Right lobe of liver (tissue), 6 donors: ENCODE measurements around the gene CAMSAP2. TPM values are rescaled to one million over a fixed set of nuclear protein-coding genes. Genes with fewer than 3 reads are reported as not detected.
"Not testable (repeated sequence)": the region's sequence is repeated elsewhere in the genome, so short reads cannot be mapped to it uniquely, and the experiment has no call there.

Source experiments
- ATAC-seq, 4 donors: fragments of 200-7000 bp; cut with Tn5 transposase; one replicate each; pipeline ENCODE4 v1.9.1; 2020; ENCODE audit warnings: mild to moderate bottlenecking in 4 of 4, moderate library complexity in 4 of 4
- DNase-seq, 3 donors: peaks; one replicate each; pipeline ENCODE4 v3.0.0-alpha.2; 2020
- H3K27ac ChIP-seq, 3 donors: fragments of 200-600 bp; one replicate each; pipeline ENCODE4 v1.8.0; 2022
- H3K27me3 ChIP-seq, 2 donors: fragments of 200-600 bp; one replicate each; pipeline ENCODE4 v1.8.0; 2022
- H3K36me3 ChIP-seq, 4 donors: fragments of 200-600 bp; sonication (generic) in 1 of 4; one replicate each; pipeline versions ENCODE4 v1.5.1 to v1.8.0; 2017 to 2022; ENCODE audit warnings: control low read depth in 1 of 4
- H3K4me1 ChIP-seq, 4 donors: fragments of 200-600 bp; sonication (generic) in 1 of 4; one replicate each; pipeline versions ENCODE4 v1.5.1 to v1.8.0; 2017 to 2022; ENCODE audit warnings: control low read depth in 1 of 4
- H3K4me3 ChIP-seq, 3 donors: fragments of 200-600 bp; one replicate each; pipeline ENCODE4 v1.8.0; 2022
- H3K9me3 ChIP-seq, 4 donors: fragments of 200-600 bp; sonication (generic) in 1 of 4; one replicate each; pipeline versions ENCODE4 v1.5.1 to v1.8.0; 2017 to 2022; ENCODE audit warnings: control low read depth in 1 of 4
- POLR2A ChIP-seq: fragments of 450-650 bp; IDR thresholded peaks from one replicate; pipeline ENCODE4 v1.6.1; 2017; ENCODE audit warnings: antibody characterized with exemption, mild to moderate bottlenecking
- WGBS: methylation state at CpG from one replicate; pipeline ENCODE4 v1.1.6; 2018; ENCODE audit warnings: low coverage, low lambda C conversion rate; ENCODE audit not compliant: insufficient coverage; ENCODE audit errors: missing lambda C conversion rate; 5-methylcytosine and 5-hydroxymethylcytosine counted together
- intact Hi-C, 2 donors: fragments of 100-400 bp; cut with DNase I; formaldehyde crosslinking; loops; one replicate each; pipeline versions ENCODE4 v1.11.2 to v1.14.1; 2022
- total RNA-seq, 6 experiments: library from RNA; depleted of rRNA in 2 of 6; stranded (reverse); fragments of >200 nt in 2 of 6; fragmentation: NEBNext Ultra II Directional in 3 of 6; extraction: Animal tissue kit (Norgen Biotek cat#: 25700) in 3 of 6; gene quantifications; one replicate each; pipeline versions ENCODE4 v1.1.0 to v1.2.4, GENCODE V29; 2016 to 2023
- TF ChIP-seq, protein P1 (sequence below), 4 donors: fragments of 200-600 bp in 3 of 4; fragments of 450-650 bp in 1 of 4; IDR thresholded peaks; one replicate each; pipeline versions ENCODE4 v1.5.1 to v1.8.0; 2016 to 2022; ENCODE audit warnings: antibody characterized with exemption in 4 of 4, mild to moderate bottlenecking in 2 of 4
- donor health status: DM: no; HTN: yes; CAD: no.
- donor health status: DM: no; HTN: no; CAD: no.
- donor health status: DM: no; HTN: no; CAD: no.
- donor health status: DM: no; HTN: yes; CAD: no.
- donor health status: DM: no; HTN: yes; CAD: no.

CAMSAP2 gene
- total RNA-seq, 6 experiments from 2014 or later: 4.0 to 12.5 (median 8.0) TPM

GRCh38 chr1:200783926-200784325, 45.2 kb downstream of the CAMSAP2 start:
- no peaks in the 10 kb centered on the region for H3K9me3 ChIP-seq
- no peak overlapping the region for H3K4me3 ChIP-seq
- TF ChIP-seq, protein P1, sequence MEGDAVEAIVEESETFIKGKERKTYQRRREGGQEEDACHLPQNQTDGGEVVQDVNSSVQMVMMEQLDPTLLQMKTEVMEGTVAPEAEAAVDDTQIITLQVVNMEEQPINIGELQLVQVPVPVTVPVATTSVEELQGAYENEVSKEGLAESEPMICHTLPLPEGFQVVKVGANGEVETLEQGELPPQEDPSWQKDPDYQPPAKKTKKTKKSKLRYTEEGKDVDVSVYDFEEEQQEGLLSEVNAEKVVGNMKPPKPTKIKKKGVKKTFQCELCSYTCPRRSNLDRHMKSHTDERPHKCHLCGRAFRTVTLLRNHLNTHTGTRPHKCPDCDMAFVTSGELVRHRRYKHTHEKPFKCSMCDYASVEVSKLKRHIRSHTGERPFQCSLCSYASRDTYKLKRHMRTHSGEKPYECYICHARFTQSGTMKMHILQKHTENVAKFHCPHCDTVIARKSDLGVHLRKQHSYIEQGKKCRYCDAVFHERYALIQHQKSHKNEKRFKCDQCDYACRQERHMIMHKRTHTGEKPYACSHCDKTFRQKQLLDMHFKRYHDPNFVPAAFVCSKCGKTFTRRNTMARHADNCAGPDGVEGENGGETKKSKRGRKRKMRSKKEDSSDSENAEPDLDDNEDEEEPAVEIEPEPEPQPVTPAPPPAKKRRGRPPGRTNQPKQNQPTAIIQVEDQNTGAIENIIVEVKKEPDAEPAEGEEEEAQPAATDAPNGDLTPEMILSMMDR (IDR thresholded peaks at IDR 0.05): no peak
- no peak for TF ChIP-seq POLR2A
- no peak overlapping the region for H3K27ac ChIP-seq
- H3K4me1 ChIP-seq: no peaks in the 10 kb centered on the region
- DNase-seq: no peak
- no peak for ATAC-seq
- no peaks in the 10 kb centered on the region for H3K36me3 ChIP-seq
- no peaks in the 10 kb centered on the region for H3K27me3 ChIP-seq
- 93% methylated on average over 6 of the region's 6 CpGs for WGBS
- intact Hi-C loops: no loop called here

DNA sequence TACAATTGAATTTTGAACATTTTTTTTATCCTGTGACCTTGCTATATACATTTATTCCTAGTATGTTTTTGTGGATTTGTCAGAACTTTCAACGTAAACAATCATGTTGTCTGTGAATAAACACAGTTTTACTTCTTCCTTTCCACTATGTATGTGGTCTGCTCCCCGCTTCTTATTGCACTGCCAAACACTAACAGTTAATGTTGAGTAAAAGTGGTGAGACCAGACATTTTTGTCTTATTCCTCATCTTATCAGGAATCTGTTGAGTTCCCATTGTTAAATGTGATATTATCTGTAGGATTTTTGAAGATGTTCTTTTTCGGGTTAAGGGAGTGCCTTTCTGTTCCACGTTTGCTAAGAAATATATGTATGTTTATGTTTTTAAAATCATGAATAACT, 45.9 kb downstream of the CAMSAP2 start:
- TF ChIP-seq POLR2A: no peak
- TF ChIP-seq, protein P1 (IDR thresholded peaks at IDR 0.05): no peak
- intact Hi-C loops: no loop called here
- Histone ChIP-seq H3K27me3 (no peaks in the 10 kb centered on the region), H3K9me3 (no peaks in the 10 kb centered on the region), H3K4me1 (no peaks in the 10 kb centered on the region), H3K4me3 (no peak overlapping the region), H3K36me3 (no peaks in the 10 kb centered on the region), H3K27ac (no peak overlapping the region)
- WGBS: 93% methylated on average over 4 of the region's 4 CpGs
- DNase-seq (no peak), ATAC-seq (no peak)

GRCh38 chr1:200786788-200787187, 48.1 kb downstream of the CAMSAP2 start:
- Histone ChIP-seq H3K4me1 (no peaks in the 10 kb centered on the region), H3K27ac (no peak overlapping the region), H3K4me3 (no peak overlapping the region), H3K27me3 (no peaks in the 10 kb centered on the region), H3K36me3 (no peaks in the 10 kb centered on the region), H3K9me3 (no peaks in the 10 kb centered on the region)
- ATAC-seq (no peak), DNase-seq (no peak)
- TF ChIP-seq, protein P1 (IDR thresholded peaks at IDR 0.05): no peak
- TF ChIP-seq POLR2A: no peak
- intact Hi-C loops: no loop called here
- 92% methylated on average over 4 of the region's 4 CpGs for whole genome bisulfite sequencing

DNA sequence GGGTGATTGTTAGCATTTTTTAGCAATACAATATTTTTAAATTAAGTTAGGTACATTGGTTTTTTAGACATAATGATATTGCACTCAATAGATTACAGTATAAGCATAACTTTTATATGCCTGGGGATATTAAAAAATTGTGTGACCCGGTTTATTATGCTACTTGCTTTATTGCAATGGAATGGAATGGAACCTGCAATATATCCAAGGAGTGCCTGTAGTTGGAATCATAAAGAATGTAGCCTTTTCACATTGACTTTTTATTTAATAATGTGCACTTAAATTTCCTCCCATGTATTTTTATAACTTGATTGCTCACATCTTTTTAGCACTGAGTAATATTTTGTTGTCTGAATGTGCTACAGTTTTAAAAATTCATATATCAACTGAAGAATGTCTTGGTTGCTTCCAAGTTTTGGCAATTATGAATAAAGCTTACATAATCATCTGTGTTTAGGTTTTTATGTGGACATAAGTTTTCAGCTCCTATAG, 49.2 kb downstream of the CAMSAP2 start:
- H3K36me3 ChIP-seq: no peaks in the 10 kb centered on the region
- H3K27ac ChIP-seq: no peak overlapping the region
- DNase-seq (no peak), ATAC-seq (no peak)
- intact Hi-C loops: no loop called here
- no peak overlapping the region for H3K4me3 ChIP-seq
- no peaks in the 10 kb centered on the region for H3K27me3 ChIP-seq
- WGBS: 100% methylated on average over 1 of the region's 1 CpG
- H3K9me3 ChIP-seq: no peaks in the 10 kb centered on the region
- no peak for TF ChIP-seq POLR2A
- TF ChIP-seq, protein P1 (IDR thresholded peaks at IDR 0.05): no peak
- H3K4me1 ChIP-seq: no peaks in the 10 kb centered on the region

DNA sequence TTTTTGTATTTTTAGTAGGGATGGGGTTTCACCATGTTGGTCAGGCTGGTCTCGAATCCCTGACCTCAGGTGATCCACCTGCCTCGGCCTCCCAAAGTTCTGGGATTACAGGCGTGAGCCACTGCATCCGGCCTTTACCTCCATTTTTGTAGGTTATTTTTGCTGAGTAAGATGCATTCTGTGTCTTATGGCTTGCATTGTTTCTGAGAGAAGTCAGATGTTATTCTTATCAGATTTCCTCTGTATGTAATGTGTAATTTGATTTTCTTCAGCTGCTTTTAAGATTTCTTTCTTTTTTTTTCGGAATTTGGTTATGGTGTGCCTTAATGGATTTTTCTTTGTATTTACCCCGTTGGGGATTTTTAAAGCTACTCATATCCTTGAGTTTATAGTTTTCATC, 52.3 kb downstream of the CAMSAP2 start:
- intact Hi-C loops, DNase-seq, H3K36me3 ChIP-seq, H3K4me3 ChIP-seq, H3K9me3 ChIP-seq, H3K27me3 ChIP-seq, H3K4me1 ChIP-seq, H3K27ac ChIP-seq, ATAC-seq: not testable (repeated sequence)
- WGBS: 90% methylated on average over 6 of the region's 6 CpGs
